Measurements from ENCODE around the gene UBL5. TPM values are rescaled to one million over a fixed set of nuclear protein-coding genes. Genes with fewer than 3 reads are reported as not detected.
"Not testable (repeated sequence)": the region's sequence is repeated elsewhere in the genome, so short reads cannot be mapped to it uniquely, and the experiment has no call there.

Gene UBL5
- total RNA-seq, result 169 TPM

DNA sequence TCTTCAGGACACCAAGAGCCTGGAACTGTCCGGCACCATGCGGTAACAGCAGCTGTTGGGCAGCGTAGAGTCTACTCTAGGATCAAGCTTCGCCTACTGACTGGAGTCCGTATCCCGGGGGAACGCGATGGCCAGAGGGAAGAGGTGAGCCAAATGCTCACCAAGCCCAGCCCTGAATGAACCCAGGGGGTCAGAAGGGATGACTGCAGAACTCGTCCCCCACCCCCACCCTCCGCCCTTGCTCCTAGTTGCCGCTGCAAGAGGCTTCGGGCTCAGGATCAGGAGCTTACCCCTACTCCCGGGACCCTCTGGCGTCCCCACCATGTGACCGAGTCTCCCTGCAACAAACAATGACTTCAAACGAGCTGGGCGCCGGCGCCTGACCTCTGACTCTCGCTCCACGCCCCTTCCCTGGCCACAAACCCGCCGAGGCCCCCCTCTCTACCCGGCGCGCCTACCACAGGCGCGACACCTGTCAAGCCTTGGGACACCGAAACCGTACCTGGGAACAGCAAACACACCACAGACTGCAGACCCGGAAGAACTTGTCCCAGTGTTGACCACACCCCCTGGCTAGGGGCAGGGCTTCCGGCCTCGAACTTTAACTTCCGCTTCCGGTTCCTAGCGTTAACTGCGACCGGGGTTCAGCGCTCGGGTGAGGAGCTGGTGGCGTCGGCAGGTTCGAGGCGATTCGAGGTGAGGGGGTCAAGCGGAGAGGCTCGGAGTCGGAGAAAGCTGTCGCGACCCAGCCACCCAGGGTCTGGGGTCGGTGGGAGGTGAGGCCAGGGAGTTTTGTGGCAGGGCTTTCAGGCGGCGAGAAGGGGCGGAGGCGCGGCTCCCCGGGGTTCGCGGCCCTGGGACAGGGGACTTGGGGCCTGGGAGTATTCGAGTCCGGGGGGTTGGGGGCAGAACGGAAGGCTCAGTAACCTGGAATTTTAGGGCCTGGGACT is at the start of gene UBL5:
UBL5 (plus strand) TSS at position 630 of the 950 bp plus-strand sequence. CDS start 420 bp downstream, outside the sequence.
- Histone ChIP-seq H3K27me3 (no peaks in the 10 kb centered on the region), H3K4me1 (peaks cover 4 to 21% of the 10 kb centered on the region in 2 donors), H3K27ac (peak within 1 kb of the TSS; percentile 74 to 85), H3K4me3 (peak within 1 kb of the TSS; percentile 80 to 87), H3K9me3 (no peaks in the 10 kb centered on the region), H3K36me3 (peaks cover 7 to 14% of the 10 kb centered on the region in 2 donors)
- TF ChIP-seq, protein P1, sequence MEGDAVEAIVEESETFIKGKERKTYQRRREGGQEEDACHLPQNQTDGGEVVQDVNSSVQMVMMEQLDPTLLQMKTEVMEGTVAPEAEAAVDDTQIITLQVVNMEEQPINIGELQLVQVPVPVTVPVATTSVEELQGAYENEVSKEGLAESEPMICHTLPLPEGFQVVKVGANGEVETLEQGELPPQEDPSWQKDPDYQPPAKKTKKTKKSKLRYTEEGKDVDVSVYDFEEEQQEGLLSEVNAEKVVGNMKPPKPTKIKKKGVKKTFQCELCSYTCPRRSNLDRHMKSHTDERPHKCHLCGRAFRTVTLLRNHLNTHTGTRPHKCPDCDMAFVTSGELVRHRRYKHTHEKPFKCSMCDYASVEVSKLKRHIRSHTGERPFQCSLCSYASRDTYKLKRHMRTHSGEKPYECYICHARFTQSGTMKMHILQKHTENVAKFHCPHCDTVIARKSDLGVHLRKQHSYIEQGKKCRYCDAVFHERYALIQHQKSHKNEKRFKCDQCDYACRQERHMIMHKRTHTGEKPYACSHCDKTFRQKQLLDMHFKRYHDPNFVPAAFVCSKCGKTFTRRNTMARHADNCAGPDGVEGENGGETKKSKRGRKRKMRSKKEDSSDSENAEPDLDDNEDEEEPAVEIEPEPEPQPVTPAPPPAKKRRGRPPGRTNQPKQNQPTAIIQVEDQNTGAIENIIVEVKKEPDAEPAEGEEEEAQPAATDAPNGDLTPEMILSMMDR (IDR thresholded peaks at IDR 0.05), result no peak
- intact Hi-C loops (cut with DNase I), result loop anchor here (1.0 kb wide), 2 partner anchors 8 kb away; partner anchors contain the start of genes FBXL12 and PIN1
- peak; percentile 52 to 92 for DNase-seq (ENCODE audit: low spot score in 2 of 2)

DNA sequence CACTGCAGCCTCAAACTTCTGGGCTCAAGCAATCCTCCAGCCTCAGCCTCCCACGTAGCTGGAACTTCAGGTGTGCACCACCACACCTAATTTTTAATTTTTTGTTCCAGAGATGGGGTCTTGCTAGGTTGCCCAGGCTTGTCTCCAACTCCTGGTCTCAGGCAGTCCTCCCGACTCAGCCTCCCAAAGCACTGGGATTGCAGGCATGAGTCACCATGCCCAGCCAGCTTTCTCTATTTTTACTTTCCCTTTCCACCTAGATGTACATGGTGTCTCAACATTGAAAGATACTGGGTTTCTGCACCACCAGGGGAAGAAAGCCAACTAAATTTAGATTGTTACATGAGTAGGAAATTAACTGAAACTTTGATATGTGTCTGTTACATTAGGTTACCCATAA is 45.4 kb upstream of the UBL5 start:
- H3K36me3 ChIP-seq, result no peaks in the 10 kb centered on the region

DNA sequence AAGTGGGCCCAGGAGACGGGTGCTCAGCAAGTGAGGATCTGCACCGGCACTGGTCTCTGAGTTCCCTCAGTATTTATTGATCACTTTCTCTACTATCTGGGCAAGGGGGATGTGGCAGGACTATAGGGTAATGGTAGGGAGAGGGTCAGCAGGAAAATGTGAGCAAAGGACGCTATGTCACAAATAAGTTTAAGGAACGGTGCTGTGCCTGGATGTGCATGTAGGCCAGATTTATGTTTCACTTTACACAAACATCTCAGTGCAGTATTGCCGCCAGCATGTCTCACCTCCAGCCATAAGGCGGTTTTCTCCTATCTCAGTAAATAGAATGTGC is 43.6 kb upstream of the UBL5 start:
- H3K27ac ChIP-seq, result peak overlapping the region in 1 of 2 donors; percentile 98
- peak overlapping the region in 1 of 2 donors; percentile 78 for H3K4me3 ChIP-seq
- intact Hi-C loops (cut with DNase I), result loop anchor here (2.0 to 10.0 kb wide), 3 partner anchors 109 to 1859 kb away; partner anchors contain the start of genes CTXN1, MBD3L1, SNAPC2 and ZNF558
- H3K9me3 ChIP-seq; H3K4me1 ChIP-seq; H3K27me3 ChIP-seq; DNase-seq (ENCODE audit: low spot score in 2 of 2); H3K36me3 ChIP-seq: not testable (repeated sequence)

More for the DNA sequence above, 45.4 kb upstream of the UBL5 start:
- Histone ChIP-seq H3K4me1 (peaks cover 0 to 4% of the 10 kb centered on the region in 2 donors), H3K27ac (no peak overlapping the region), H3K4me3 (no peak overlapping the region), H3K9me3 (peaks cover 0 to 15% of the 10 kb centered on the region in 2 donors), H3K27me3 (no peaks in the 10 kb centered on the region)
- TF ChIP-seq, protein P1 (IDR thresholded peaks at IDR 0.05), result no peak
- DNase-seq (ENCODE audit: low spot score in 2 of 2), result no peak
- intact Hi-C loops (cut with DNase I), result loop anchor here (10.0 kb wide), 1 partner anchor 1858 kb away; the partner anchor contains the start of genes CTXN1 and SNAPC2

DNA sequence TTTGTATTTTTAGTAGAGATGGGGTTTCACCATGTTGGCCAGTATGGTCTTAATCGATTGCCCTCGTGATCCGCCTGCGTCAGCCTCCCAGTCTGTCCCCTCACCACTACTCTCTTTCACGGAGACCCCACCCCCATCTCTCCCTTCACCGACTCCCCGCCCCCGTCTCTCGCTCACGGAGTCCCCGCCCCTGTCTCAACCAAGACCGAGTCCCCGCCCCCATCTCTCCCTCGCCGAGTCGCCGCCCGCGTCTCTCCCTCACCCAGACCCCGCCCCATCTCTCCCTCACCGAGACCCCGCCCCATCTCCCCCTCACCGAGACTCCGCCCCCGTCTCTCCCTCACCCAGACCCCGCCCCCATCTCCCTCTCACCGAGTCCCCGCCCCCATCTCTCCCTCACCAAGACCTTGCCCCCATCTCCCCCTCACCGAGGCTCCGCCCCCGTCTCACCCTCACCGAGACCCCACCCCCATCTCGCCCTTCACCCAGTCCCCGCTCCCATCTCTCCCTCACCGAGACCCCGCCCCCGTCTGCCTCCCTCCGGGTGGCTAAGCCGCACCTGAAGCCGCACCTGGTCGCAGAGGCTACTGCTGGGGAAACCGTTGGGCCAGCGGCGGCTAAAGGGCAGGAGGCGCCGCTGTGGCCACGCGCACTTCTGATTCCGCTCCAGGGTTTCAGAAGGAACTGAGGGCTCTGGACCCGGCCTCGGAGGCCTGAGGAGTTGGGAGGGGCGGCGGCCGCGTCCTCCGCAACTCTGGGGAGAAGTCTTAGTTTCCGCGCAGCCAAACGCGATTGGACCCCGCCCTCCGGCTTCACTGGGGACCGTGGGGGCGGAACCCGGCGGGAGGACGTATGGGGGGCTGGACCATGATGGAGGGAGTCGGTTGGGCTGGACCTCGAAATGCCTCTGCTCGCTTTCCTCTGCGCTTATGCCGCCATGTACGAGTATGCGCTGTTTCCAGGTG is 42.1 kb upstream of the UBL5 start:
- H3K27me3 ChIP-seq, result no peaks in the 10 kb centered on the region
- TF ChIP-seq, protein P1 (IDR thresholded peaks at IDR 0.05), result no peak
- no peaks in the 10 kb centered on the region for H3K36me3 ChIP-seq
- intact Hi-C loops (cut with DNase I), result loop anchor here (1.0 to 10.0 kb wide), 5 partner anchors 17 to 1861 kb away; partner anchors contain the start of genes CTXN1, FBXL12, MBD3L1 and SNAPC2
- H3K4me1 ChIP-seq, result peaks cover 0 to 6% of the 10 kb centered on the region in 2 donors
- DNase-seq (ENCODE audit: low spot score in 2 of 2), result peak; percentile 87 to 98
- peak overlapping the region; percentile 98 for H3K27ac ChIP-seq
- H3K4me3 ChIP-seq, result peak overlapping the region; percentile 74 to 78
- peaks cover 0 to under 1% of the 10 kb centered on the region in 2 donors for H3K9me3 ChIP-seq

DNA sequence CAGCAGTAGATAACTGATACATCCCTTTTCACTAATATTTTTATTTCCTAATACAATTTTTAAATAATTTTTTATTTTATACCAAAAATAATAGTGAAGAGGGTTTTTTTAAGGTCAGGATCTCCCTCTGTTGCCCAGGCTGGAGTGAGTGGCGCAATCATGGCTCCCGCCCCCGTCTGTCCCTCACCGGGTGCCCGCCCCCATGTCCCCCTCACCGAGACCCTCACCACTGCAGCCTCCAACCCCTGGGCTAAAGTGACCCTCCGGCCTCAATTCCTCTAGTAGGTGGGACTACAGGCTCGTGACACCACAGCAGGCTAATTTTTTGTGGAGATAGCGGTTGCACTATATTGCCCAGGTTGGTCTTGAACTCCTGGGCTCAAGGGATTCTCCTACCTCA is 41.4 kb upstream of the UBL5 start:
- H3K4me1 ChIP-seq, result peaks cover 0 to 9% of the 10 kb centered on the region in 2 donors
- no peaks in the 10 kb centered on the region for H3K36me3 ChIP-seq
- TF ChIP-seq, protein P1 (IDR thresholded peaks at IDR 0.05), result no peak

More for the DNA sequence above, 41.4 kb upstream of the UBL5 start:
- intact Hi-C loops (cut with DNase I), result loop anchor here (10.0 kb wide), 1 partner anchor 1862 kb away; the partner anchor contains the start of genes CTXN1 and SNAPC2
- Histone ChIP-seq H3K9me3 (no peaks in the 10 kb centered on the region), H3K4me3 (peak overlapping the region; percentile 74 to 78), H3K27ac (peak overlapping the region; percentile 98), H3K27me3 (no peaks in the 10 kb centered on the region)
- DNase-seq (ENCODE audit: low spot score in 2 of 2), result no peak

All from ascending aorta (tissue), 2 donors.